HUES48 (cell line): ENCODE measurements around the gene LAMA5.

ENCODE experiments used
- H3K27ac ChIP-seq: one replicate; pipeline ENCODE4 v1.7.0; 2013; ENCODE audit warnings: low read depth, low read length, inconsistent platforms
- H3K27me3 ChIP-seq: 2 replicates; pipeline ENCODE4 v1.6.1; 2013; ENCODE audit warnings: mild to moderate bottlenecking, low read length; ENCODE audit not compliant: control insufficient read depth, insufficient read depth
- H3K36me3 ChIP-seq: 2 replicates; pipeline ENCODE4 v1.6.1; 2013; ENCODE audit warnings: low read length; ENCODE audit not compliant: control insufficient read depth, insufficient read depth
- H3K4me1 ChIP-seq: 2 replicates; pipeline ENCODE4 v1.6.1; 2013; ENCODE audit warnings: mild to moderate bottlenecking, low read length; ENCODE audit not compliant: control insufficient read depth, insufficient read depth
- H3K4me3 ChIP-seq: 2 replicates; pipeline ENCODE4 v1.5.1; 2013; ENCODE audit warnings: mild to moderate bottlenecking, low read depth, low read length
- H3K9ac ChIP-seq: 2 replicates; pipeline ENCODE4 v1.6.1; 2013; ENCODE audit warnings: mild to moderate bottlenecking, low read depth, low read length, moderate library complexity
- H3K9me3 ChIP-seq: 2 replicates; pipeline ENCODE4 v1.6.1; 2013; ENCODE audit warnings: low read length; ENCODE audit not compliant: control insufficient read depth, insufficient read depth

LAMA5 gene

DNA sequence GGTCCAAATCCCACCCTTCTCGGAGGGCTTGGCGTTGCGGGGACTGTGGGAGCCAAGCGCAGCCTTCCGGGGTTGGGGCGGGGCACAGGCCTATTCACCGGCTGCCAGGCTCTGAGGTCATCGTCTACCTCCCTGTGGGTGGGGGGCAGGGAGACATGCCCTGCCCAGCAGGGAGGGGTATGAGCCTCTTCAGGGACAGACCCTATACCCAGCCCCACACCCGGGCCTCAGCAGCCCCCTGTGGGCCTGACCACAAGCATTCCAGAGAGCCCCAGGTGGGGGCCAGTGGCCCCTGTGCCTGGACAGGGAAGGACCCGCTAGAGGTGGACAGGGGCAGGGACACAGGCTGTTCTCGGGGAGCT is 11.6 kb downstream of the LAMA5 start:
- no peaks in the 10 kb centered on the region for H3K9me3 ChIP-seq
- H3K27ac ChIP-seq, result peak overlapping the region; percentile 82
- H3K4me3 ChIP-seq, result no peak overlapping the region
- no peaks in the 10 kb centered on the region for H3K27me3 ChIP-seq
- peaks cover 43% of the 10 kb centered on the region for H3K4me1 ChIP-seq
- H3K9ac ChIP-seq, result no peak overlapping the region
- peaks cover 40% of the 10 kb centered on the region for H3K36me3 ChIP-seq

DNA sequence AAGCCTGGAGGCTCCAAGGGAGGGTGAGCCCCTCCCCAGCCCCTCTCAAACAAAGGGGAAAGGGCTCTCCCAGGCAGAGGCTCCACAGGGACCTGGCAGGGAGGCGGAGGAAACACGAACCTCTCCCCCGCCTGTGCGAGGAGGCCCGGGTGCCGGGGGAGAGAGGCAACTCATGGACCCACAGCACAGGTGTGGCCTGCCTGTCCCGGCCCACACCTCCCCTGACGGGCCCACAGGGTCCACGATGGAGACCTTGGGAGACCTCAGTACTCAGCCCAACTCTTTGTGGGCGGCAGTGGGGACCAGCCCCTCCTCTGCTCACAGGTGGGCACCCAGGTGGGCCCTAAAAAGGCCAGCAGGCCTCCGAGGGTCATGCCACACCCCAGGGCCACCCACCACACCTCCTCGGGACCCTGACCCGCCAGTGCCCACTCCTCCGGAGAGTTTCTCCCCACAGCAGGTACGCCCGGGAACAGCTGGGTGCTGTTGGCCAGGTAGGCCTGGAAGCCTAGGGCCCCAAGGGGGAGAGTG is 12.2 kb downstream of the LAMA5 start:
- H3K9ac ChIP-seq, result peak overlapping the region; percentile 36
- peak overlapping the region; percentile 82 for H3K27ac ChIP-seq
- H3K36me3 ChIP-seq, result peaks cover 46% of the 10 kb centered on the region
- peaks cover 43% of the 10 kb centered on the region for H3K4me1 ChIP-seq
- no peak overlapping the region for H3K4me3 ChIP-seq
- no peaks in the 10 kb centered on the region; the same call in 1 of the 2 replicates for H3K9me3 ChIP-seq
- no peaks in the 10 kb centered on the region for H3K27me3 ChIP-seq

DNA sequence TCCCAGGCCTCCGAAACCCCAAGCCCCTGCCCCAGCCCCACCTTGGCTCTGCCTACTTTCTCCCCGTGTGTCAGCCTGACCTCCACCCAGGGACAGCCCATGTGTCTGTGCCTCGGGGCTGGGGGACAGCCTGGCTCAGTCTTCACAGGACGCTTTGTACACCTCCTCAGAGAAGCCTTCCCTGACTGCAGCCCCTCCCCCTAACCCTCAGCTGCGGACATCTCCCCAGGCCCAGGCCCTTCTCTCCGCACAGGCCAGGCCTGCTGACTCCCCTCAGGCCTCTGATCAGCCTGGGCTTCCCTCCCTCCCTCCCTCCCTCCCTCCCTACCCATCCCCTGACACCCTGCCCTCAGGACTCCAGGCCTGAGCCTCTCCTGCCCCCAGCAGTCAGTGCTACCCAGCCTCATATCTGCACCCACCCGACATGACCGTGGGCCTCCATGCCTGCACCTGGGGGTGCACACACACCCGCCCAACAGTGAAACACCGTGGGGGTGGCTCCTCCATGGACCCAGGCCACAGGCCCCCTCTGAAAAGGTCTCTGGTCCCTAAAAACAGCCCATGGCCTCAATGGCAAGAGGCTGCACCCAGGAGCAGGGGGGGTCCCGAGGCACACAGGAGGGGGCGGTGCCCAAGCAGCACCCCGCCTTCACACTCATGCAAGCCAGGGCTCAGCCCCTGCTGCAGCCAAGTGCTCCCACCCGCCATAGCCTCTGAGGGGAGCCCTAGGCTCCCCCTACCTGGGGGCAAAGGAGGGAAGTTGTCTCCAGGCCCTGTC is 12.9 kb downstream of the LAMA5 start:
- peaks cover 43% of the 10 kb centered on the region for H3K4me1 ChIP-seq
- H3K9ac ChIP-seq, result peak overlapping the region; percentile 36; the same call in 1 of the 2 replicates
- no peak overlapping the region for H3K4me3 ChIP-seq
- peaks cover 2% of the 10 kb centered on the region for H3K9me3 ChIP-seq
- H3K27ac ChIP-seq, result no peak overlapping the region
- H3K27me3 ChIP-seq, result no peaks in the 10 kb centered on the region
- H3K36me3 ChIP-seq, result peaks cover 51% of the 10 kb centered on the region

DNA sequence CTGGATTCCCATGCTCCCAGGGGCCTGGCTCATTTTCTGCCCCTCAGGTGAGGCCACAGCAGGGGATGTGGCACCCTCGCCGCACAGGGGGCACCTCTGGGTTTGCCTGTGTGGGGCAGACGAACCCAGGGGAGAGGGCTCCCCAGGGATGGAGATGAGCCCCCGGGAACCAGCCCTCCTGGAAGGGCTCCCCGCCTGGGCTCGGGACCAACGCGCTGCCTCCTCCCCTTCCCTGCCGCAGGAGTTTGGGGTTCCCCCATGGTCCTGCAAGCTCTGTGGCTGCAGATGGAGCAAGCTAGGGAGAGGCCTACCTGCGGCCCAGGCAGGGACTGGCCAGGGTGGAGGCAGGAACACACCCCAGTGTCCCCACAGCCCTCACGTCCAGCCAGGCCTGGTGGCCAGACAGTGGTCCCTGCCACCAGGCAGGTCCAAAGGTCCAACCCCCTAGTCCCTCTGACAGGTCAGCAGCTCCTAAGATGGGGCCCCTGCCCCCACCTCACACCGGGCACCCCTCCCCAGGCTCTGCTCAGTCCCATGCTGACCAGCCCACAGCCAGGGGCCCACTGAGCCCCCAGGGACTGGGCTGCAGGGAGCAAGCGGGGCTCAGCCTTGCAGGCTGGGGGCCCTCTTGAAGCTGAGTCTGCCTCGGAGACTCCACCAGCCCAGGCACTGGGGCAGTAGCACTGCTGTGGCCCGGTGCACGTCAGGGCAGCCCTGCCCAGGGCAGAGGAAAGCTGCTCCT is 13.7 kb downstream of the LAMA5 start:
- no peak overlapping the region; the same call in 1 of the 2 replicates for H3K9ac ChIP-seq
- no peak overlapping the region for H3K27ac ChIP-seq
- peaks cover 37% of the 10 kb centered on the region for H3K4me1 ChIP-seq
- peaks cover 52% of the 10 kb centered on the region for H3K36me3 ChIP-seq
- no peak overlapping the region for H3K4me3 ChIP-seq
- H3K27me3 ChIP-seq, result no peaks in the 10 kb centered on the region
- H3K9me3 ChIP-seq, result peaks cover 5% of the 10 kb centered on the region

DNA sequence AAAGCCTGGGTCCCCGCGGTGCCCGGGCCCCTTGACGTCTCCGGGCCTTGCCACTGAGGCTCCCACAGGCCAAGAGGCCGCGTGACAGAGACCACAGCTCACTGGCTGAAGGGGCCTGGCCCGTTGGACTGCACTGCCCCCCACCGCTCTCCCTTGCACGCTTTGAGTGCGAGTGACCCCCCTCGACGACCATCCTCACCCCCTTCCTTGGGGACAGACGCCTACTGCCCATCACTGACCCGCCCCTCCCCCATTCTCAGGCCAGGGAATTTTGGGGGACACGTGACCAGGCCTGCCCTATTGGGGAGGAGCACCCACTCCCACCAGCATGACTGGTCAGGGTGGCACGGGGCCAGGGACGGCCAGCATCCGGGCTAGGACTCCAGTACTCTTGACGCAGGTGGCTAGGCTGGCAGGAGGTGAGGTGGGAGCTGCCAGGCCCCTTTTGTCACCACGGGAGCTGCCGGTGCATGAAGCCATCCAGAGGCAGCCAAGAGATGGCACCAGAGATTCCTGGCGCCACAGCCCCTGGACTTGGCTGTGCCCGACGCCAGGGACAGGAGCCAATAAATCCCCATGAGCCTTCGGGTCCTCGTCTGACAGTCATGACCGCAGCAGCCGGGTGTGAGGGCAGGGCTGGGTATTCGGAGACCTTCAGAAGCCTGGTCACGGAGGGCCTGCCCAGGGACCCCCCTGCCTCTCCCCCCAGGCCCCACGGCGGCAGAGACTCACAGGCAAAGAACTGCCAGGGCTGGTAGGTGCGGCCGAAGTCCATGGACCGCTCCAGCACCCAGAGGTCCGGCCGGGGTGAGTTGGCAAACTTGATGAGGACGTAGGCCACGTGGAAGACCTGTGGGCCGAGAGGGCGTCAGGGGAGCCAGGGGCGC is 14.5 kb downstream of the LAMA5 start:
- Histone ChIP-seq H3K27ac (no peak overlapping the region), H3K4me1 (peaks cover 31% of the 10 kb centered on the region), H3K4me3 (no peak overlapping the region)

DNA sequence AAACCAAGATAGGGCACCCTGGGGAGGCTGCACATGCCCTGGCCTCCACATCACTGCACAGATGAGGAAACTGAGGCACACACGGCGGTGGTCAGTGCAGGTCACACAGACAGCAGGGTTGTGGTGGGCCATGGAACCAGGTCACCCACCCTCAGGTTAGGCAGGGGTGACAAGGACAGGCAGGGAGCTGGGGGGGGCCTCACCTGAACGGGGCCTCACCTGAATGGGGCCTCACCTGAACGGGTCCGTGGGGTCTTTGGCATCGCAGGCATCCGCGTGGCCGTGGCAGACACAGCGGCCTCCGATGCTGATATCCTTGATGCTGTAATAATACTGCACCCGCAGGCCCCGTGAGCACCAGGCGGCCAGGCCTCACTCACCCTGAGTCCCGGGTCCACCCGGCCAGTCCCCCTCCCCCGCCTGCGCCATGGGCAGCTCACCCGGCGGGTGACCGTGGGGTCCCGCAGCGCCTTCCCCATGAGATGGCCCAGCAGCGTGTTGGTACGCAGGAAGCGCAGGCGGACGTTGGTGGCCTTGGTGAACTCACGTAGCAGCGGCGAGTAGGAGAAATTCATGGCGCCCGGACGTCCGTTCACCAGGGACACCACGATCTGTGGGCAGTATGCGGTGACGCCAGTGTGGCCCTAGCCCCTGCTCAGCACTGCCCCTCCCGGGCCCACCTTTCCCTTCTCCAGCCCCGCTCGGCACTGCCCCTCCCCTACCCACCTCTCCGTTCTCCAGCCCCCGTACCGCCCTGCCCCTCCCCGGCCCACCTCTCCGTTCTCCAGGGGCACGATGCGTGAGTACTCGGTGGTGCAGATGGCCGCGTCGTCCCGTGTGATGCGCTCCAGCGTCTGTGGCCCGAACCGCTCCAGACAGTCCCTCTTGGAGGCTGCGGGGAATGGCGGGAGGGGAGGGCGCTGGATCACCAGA is 15.4 kb downstream of the LAMA5 start:
- H3K36me3 ChIP-seq, result peaks cover 68% of the 10 kb centered on the region
- H3K9ac ChIP-seq, result no peak overlapping the region
- H3K27ac ChIP-seq, result no peak overlapping the region
- H3K4me3 ChIP-seq, result no peak overlapping the region
- H3K9me3 ChIP-seq, result peaks cover 5% of the 10 kb centered on the region
- no peaks in the 10 kb centered on the region for H3K27me3 ChIP-seq
- peaks cover 24% of the 10 kb centered on the region for H3K4me1 ChIP-seq

More for the DNA sequence above, 14.5 kb downstream of the LAMA5 start:
- H3K9ac ChIP-seq, result no peak overlapping the region
- H3K36me3 ChIP-seq, result peaks cover 59% of the 10 kb centered on the region
- H3K27me3 ChIP-seq, result no peaks in the 10 kb centered on the region
- peaks cover 5% of the 10 kb centered on the region for H3K9me3 ChIP-seq

DNA sequence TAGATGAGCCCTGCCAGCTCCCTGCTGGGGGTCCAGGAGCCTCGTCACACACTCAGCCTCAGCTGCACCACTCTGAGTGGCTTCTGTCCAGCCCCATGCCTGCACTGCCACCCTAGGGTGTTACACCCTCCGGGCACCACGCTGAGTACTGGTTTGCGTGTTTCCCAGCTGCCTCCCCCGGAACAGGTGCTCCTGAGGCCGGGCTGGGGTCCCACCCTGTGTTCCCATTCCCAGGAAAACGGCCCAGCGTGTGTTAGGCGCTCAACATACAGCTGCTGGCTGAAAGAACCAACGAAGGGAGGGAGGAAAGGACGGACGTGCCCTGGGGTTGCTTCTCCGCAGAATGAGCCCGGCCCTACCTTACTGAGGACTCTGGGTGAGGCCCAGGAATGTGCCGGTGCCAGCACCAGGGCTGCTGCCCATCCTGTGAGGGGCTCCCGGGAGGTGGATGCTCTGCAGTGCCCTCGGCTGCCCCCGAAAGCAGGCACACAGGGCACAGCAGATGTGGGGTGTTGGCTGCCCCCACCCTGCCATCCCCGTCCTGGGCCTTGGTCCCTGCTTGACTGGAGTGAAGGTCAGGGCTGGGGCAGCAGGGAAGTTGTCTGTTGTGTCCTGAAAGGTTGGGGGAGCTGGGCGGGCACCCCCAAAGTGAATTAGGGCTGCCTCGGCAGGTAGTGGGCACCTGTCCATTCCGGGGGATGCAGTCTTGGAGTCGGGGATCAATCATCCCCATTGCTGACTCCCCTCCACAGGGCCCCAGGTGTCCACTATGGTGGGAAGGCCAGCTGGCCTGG is 16.3 kb downstream of the LAMA5 start:
- Histone ChIP-seq H3K9me3 (peaks cover 5% of the 10 kb centered on the region), H3K4me1 (peaks cover 16% of the 10 kb centered on the region), H3K9ac (no peak overlapping the region), H3K27ac (peak overlapping the region; percentile 58), H3K36me3 (peaks cover 75% of the 10 kb centered on the region), H3K4me3 (no peak overlapping the region), H3K27me3 (no peaks in the 10 kb centered on the region)

DNA sequence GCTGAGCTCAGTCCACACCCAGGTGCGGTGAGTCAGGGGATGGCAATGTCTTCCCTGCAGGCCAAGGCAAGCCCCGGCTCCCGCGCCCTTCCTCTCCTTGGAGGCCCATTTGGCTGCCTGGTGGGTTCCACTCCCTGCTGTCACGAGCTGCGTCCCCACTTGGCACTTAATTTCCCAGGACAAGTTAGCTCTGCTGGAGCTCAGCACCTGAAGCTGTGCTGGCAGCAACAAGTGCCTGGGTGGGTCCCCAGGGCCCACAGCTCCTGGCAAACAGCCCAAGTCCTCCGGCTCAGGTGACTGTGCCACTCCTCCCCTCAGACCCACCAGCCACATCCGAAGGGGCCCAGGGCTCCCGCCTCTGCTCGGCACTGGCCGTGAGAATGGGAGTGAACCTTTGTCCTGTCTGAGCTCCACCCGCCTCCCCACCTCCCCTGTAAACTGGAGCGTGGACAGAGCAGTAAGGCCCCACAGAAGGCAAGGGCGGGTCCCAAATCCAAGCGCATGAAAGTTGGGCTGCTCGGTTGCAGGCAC is 16.9 kb downstream of the LAMA5 start:
- Histone ChIP-seq H3K4me3 (no peak overlapping the region), H3K27ac (peak overlapping the region; percentile 58), H3K9me3 (peaks cover 5% of the 10 kb centered on the region), H3K36me3 (peaks cover 79% of the 10 kb centered on the region), H3K27me3 (no peaks in the 10 kb centered on the region), H3K9ac (no peak overlapping the region), H3K4me1 (peaks cover 9% of the 10 kb centered on the region)

DNA sequence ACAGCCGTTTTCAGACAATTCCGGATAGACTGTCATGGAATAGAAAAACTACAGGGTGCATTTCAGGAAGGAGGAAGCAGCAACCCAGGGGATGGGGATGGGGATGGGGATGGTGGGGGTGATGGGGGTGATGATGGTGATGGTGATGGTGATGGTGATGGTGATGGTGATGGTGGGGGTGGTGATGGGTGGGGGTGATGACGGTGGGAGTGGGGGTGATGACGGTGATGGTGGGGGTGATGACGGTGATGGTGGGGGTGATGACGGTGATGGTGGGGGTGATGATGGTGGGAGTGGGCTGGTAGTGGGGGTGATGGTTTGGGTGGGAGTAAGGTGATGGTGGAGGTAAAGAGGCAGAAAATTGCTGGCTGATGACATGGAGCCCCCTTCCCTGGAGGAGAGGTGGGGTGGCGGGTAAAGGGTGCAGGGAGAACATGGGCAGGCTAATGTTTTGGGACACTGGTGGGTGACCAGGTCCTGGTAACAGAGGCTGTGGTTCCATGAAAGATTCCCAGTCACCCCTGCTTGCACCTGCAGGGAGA is 17.5 kb downstream of the LAMA5 start:
- H3K4me1 ChIP-seq, result peaks cover 4% of the 10 kb centered on the region; the same call in 1 of the 2 replicates
- H3K9me3 ChIP-seq, result peaks cover 5% of the 10 kb centered on the region
- peaks cover 81% of the 10 kb centered on the region for H3K36me3 ChIP-seq
- H3K27ac ChIP-seq, result peak overlapping the region; percentile 58
- no peaks in the 10 kb centered on the region for H3K27me3 ChIP-seq
- H3K9ac ChIP-seq, result no peak overlapping the region
- H3K4me3 ChIP-seq, result no peak overlapping the region
